Suprapubic skin (tissue), 4 donors: ENCODE measurements around the gene GCLM. TPM values are rescaled to one million over a fixed set of nuclear protein-coding genes. Genes with fewer than 3 reads are reported as not detected.
"Not testable (repeated sequence)": the region's sequence is repeated elsewhere in the genome, so short reads cannot be mapped to it uniquely, and the experiment has no call there.

Experiments
- DNase-seq, 2 donors: peaks; one replicate each; pipeline ENCODE4 v3.0.0-alpha.2; 2019; ENCODE audit warnings: low spot score in 2 of 2
- H3K27ac ChIP-seq: fragments of 200-600 bp; sonication (generic); one replicate; pipeline ENCODE4 v1.5.1; 2019
- H3K27me3 ChIP-seq: fragments of 200-600 bp; sonication (generic); one replicate; pipeline ENCODE4 v1.5.1; 2019
- H3K36me3 ChIP-seq: fragments of 200-600 bp; sonication (generic); one replicate; pipeline ENCODE4 v1.5.1; 2019
- H3K4me1 ChIP-seq: fragments of 200-600 bp; sonication (generic); one replicate; pipeline ENCODE4 v1.5.1; 2019
- H3K4me3 ChIP-seq: fragments of 200-600 bp; sonication (generic); one replicate; pipeline ENCODE4 v1.5.1; 2019; ENCODE audit warnings: mild to moderate bottlenecking
- H3K9me3 ChIP-seq: fragments of 200-600 bp; sonication (generic); one replicate; pipeline ENCODE4 v1.5.1; 2019
- EP300 ChIP-seq: sonication (generic); formaldehyde crosslinking; IDR thresholded peaks from one replicate; pipeline ENCODE4 v1.6.1; 2017; ENCODE audit warnings: antibody characterized with exemption
- POLR2A ChIP-seq, 2 donors: fragments of 450-650 bp; IDR thresholded peaks; one replicate each; pipeline ENCODE4 v1.6.1; 2017; ENCODE audit warnings: antibody characterized with exemption in 2 of 2, mild to moderate bottlenecking in 2 of 2, moderate library complexity in 2 of 2
- POLR2AphosphoS5 ChIP-seq, 3 donors: sonication (generic); formaldehyde crosslinking; IDR thresholded peaks; one replicate each; pipeline ENCODE4 v1.6.1; 2017; ENCODE audit warnings: antibody characterized with exemption in 3 of 3
- WGBS: methylation state at CpG from one replicate; pipeline ENCODE4 v1.1.5; 2018; 5-methylcytosine and 5-hydroxymethylcytosine counted together
- total RNA-seq, 4 donors: library from RNA; depleted of rRNA; stranded (reverse); fragments of >200 nt; gene quantifications; one replicate each; pipeline ENCODE4 v1.1.0, GENCODE V29; 2016
- TF ChIP-seq, protein P1 (sequence below), 2 donors: fragments of 200-600 bp in 1 of 2; fragments of 450-650 bp in 1 of 2; sonication (generic) in 1 of 2; IDR thresholded peaks; one replicate each; pipeline ENCODE4 v1.5.1; 2016 to 2019; ENCODE audit warnings: antibody characterized with exemption in 2 of 2, mild to moderate bottlenecking in 1 of 2, moderate library complexity in 1 of 2

Gene GCLM
- total RNA-seq, 4 donors from 2014 or later = 4.1 to 8.2 (median 4.9) TPM

DNA sequence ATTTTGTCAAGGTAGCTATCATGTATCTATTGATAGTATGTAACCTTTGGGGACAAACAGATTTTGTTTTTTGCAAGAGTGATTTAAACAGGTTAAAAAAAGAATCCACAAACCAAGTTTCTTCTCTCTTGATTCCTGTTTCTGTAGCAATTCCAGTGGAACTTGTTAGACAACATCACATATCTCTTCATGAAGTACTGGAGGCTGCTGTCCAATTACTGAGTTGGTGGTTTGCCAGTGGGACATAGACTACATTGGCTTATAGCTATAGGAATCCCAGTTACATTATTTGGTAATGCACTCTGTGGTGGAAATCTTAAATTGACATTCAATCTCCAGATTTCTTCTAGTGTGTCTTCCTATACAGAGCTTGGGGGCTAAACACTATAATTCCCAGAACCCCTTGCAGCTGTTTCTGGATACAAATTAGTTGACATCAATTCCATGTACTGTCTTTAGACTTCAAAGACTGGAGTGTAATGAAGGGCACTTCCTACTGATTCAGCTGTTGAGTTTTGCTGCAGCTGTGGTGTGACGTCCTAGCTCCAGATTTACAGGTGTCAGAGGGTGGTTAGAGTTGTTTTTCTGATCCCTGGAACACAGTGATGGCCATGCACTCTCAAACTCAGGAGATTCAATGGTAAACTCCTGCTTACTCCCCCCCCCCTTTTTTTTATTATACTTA, 29.4 kb upstream of the GCLM start:
- DNase-seq = no peak
- H3K9me3 ChIP-seq = no peaks in the 10 kb centered on the region
- 46% methylated on average over 1 of the region's 1 CpG for WGBS
- H3K4me3 ChIP-seq = no peak overlapping the region
- TF ChIP-seq, protein P1, sequence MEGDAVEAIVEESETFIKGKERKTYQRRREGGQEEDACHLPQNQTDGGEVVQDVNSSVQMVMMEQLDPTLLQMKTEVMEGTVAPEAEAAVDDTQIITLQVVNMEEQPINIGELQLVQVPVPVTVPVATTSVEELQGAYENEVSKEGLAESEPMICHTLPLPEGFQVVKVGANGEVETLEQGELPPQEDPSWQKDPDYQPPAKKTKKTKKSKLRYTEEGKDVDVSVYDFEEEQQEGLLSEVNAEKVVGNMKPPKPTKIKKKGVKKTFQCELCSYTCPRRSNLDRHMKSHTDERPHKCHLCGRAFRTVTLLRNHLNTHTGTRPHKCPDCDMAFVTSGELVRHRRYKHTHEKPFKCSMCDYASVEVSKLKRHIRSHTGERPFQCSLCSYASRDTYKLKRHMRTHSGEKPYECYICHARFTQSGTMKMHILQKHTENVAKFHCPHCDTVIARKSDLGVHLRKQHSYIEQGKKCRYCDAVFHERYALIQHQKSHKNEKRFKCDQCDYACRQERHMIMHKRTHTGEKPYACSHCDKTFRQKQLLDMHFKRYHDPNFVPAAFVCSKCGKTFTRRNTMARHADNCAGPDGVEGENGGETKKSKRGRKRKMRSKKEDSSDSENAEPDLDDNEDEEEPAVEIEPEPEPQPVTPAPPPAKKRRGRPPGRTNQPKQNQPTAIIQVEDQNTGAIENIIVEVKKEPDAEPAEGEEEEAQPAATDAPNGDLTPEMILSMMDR (IDR thresholded peaks at IDR 0.05) = no peak
- TF ChIP-seq EP300 (no peak), POLR2AphosphoS5 (IDR thresholded peaks at IDR 0.05) (no peak), POLR2A (IDR thresholded peaks at IDR 0.05) (no peak)
- H3K27me3 ChIP-seq = no peaks in the 10 kb centered on the region
- H3K4me1 ChIP-seq = peaks cover 13% of the 10 kb centered on the region
- no peaks in the 10 kb centered on the region for H3K36me3 ChIP-seq
- no peak overlapping the region for H3K27ac ChIP-seq

DNA sequence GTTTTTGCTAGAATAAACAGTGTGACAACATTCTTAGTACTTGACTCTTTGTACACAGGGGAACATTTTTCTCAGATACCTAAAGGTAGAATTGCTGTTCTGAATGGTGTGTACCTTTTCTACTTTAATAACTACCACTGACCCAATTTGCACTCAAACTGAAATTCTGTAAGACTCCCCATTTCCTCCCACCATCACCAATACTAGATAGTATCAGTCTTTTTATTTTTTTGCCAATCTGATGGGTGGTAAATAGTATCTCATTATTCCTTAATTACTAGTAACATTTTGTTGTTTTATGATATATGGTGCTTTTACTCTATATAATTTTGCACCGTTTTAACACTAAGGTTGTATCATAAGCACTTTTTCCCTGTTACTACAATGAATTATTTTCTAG, 28.8 kb upstream of the GCLM start:
- DNase-seq = no peak
- Histone ChIP-seq H3K4me3 (no peak overlapping the region), H3K27ac (no peak overlapping the region), H3K27me3 (no peaks in the 10 kb centered on the region), H3K4me1 (peaks cover 9% of the 10 kb centered on the region), H3K9me3 (no peaks in the 10 kb centered on the region), H3K36me3 (no peaks in the 10 kb centered on the region)
- TF ChIP-seq, protein P1 (IDR thresholded peaks at IDR 0.05) = no peak
- no peak for TF ChIP-seq EP300
- no peak for TF ChIP-seq POLR2AphosphoS5 (IDR thresholded peaks at IDR 0.05)
- TF ChIP-seq POLR2A (IDR thresholded peaks at IDR 0.05) = no peak
- 47% methylated on average over 1 of the region's 1 CpG for WGBS

DNA sequence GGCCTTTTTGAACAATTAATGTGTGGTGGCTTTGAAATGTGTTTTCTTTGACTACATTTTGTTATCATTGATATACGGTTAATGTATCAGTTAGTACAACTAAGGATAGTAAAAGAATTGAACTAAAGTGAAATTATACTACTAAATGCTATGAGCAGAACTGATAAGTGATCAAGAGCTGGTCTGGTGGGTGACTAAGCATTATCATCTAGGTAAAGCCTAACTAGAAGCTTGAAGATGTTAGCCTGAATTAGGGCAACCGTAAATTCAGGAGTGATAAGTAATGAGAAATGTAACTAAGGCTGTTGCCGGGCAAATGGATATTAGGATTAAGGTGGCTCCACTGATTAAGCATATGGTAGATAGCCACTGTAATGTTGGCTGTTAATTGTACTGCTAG, 16.0 kb upstream of the GCLM start:
- DNase-seq = no peak
- Histone ChIP-seq H3K4me1 (no peaks in the 10 kb centered on the region), H3K27ac (no peak overlapping the region), H3K9me3 (no peaks in the 10 kb centered on the region), H3K4me3 (no peak overlapping the region), H3K27me3 (no peaks in the 10 kb centered on the region), H3K36me3 (no peaks in the 10 kb centered on the region)
- WGBS = 87% methylated on average over 3 of the region's 3 CpGs
- TF ChIP-seq, protein P1 (IDR thresholded peaks at IDR 0.05) = no peak
- TF ChIP-seq EP300 (no peak), POLR2AphosphoS5 (IDR thresholded peaks at IDR 0.05) (no peak), POLR2A (IDR thresholded peaks at IDR 0.05) (no peak)

DNA sequence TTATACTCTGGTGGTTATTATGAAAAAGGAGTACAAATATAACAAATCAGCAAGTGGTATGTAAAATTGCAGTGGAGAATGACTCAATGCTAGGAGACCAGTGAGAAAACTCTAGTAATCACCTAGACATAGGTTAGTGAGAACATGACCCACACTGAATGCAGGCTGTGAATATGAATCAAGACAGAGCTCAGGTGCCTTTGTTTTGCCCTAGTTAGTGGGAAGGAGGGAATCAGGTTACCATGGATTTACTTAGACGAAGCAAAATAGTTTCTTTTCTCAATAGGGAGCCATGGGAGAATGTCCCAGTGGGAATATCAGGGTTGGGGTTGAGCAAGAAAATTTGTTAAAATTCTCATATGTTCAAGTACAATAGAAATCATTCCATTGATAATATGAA, 10.6 kb upstream of the GCLM start:
- Histone ChIP-seq H3K9me3 (no peaks in the 10 kb centered on the region), H3K27ac (no peak overlapping the region), H3K36me3 (no peaks in the 10 kb centered on the region), H3K27me3 (no peaks in the 10 kb centered on the region), H3K4me3 (no peak overlapping the region), H3K4me1 (no peaks in the 10 kb centered on the region)
- 54% methylated on average over 1 of the region's 1 CpG for WGBS
- DNase-seq = no peak
- TF ChIP-seq POLR2AphosphoS5 (IDR thresholded peaks at IDR 0.05) = no peak
- TF ChIP-seq EP300 = no peak
- TF ChIP-seq POLR2A (IDR thresholded peaks at IDR 0.05) = no peak
- TF ChIP-seq, protein P1 (IDR thresholded peaks at IDR 0.05) = no peak

DNA sequence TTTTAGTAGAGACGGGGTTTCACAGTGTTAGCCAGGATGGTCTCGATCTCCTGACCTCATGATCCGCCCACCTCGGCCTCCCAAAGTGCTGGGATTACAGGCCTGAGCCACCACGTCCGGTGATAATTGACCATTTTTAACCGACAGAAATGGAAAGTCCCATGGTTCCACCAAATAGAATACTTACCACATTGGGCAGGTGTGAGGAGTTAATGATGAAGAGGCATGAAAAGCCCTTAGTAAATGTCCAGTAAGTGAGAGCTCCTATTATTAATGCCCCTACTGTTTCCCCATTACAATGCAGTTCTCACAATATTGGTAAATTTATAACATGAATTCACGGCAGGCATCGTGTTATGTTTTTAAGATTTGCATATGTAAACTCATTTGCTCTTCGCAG, 8.1 kb upstream of the GCLM start:
- Histone ChIP-seq H3K9me3 (no peaks in the 10 kb centered on the region), H3K27ac (no peak overlapping the region), H3K36me3 (no peaks in the 10 kb centered on the region), H3K4me1 (no peaks in the 10 kb centered on the region), H3K27me3 (no peaks in the 10 kb centered on the region), H3K4me3 (no peak overlapping the region)
- WGBS = 91% methylated on average over 10 of the region's 10 CpGs
- TF ChIP-seq POLR2AphosphoS5 (IDR thresholded peaks at IDR 0.05) (no peak), POLR2A (IDR thresholded peaks at IDR 0.05) (no peak), EP300 (no peak)
- TF ChIP-seq, protein P1 (IDR thresholded peaks at IDR 0.05) = no peak
- DNase-seq = no peak

DNA sequence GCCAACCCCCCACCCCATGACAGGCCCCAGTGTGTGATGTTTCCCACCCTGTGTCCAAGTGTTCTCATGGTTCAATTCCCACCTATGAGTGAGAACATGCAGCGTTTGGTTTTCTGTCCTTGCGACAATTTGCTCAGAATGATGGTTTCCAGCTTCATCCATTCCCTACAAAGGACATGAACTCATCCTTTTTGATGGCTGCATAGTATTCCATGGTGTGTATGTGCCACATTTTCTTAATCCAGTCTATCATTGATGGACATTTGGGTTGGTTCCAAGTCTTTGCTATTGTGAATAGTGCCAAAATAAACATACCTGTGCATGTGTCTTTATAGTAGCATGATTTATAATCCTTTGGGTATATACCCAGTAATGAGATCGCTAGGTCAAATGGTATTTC, 1.6 kb upstream of the GCLM start:
- peaks cover 16% of the 10 kb centered on the region for H3K4me1 ChIP-seq
- WGBS = 99% methylated on average over 3 of the region's 3 CpGs
- not testable (repeated sequence) for H3K36me3 ChIP-seq, H3K4me3 ChIP-seq, H3K27ac ChIP-seq, H3K27me3 ChIP-seq, H3K9me3 ChIP-seq, DNase-seq
